NCI-H526 (cell line): ENCODE measurements around the gene ZNG1A.
"Not testable (repeated sequence)": the region's sequence is repeated elsewhere in the genome, so short reads cannot be mapped to it uniquely, and the experiment has no call there.

Experiments
- DNase-seq, 2 experiments: peaks; one replicate each; lab custom pipeline; 2025; lab: John Stamatoyannopoulos, UW

ZNG1A gene

GRCh38 chr9:178970-179383 is at the start of gene ZNG1A:
ZNG1A (minus strand) TSS chr9:179056; CDS start chr9:178969, 87 bp downstream.
- DNase-seq, result peak; percentile 75 to 84

- no peak for DNase-seq
Measured at GRCh38 chr9:227860-228259, 49.0 kb upstream of the ZNG1A start.

- DNase-seq, result peak in 1 of 2 experiments; percentile 3
Measured at GRCh38 chr9:224582-225520, 46.0 kb upstream of the ZNG1A start.

GRCh38 chr9:224026-224425 is 45.2 kb upstream of the ZNG1A start:
- no peak for DNase-seq

GRCh38 chr9:223152-223551 is 44.3 kb upstream of the ZNG1A start:
- no peak for DNase-seq

GRCh38 chr9:221989-222776 is 43.3 kb upstream of the ZNG1A start:
- no peak for DNase-seq

GRCh38 chr9:219670-220365 is 41.0 kb upstream of the ZNG1A start:
- no peak for DNase-seq

- not testable (repeated sequence) for DNase-seq
Measured at GRCh38 chr9:219036-219435, 40.2 kb upstream of the ZNG1A start.

GRCh38 chr9:217950-218349 is 39.1 kb upstream of the ZNG1A start:
- no peak for DNase-seq

GRCh38 chr9:216866-217265 is 38.0 kb upstream of the ZNG1A start:
- DNase-seq, result no peak

- no peak for DNase-seq
Measured at GRCh38 chr9:215631-216155, 36.8 kb upstream of the ZNG1A start.

GRCh38 chr9:214648-215493 is 36.0 kb upstream of the ZNG1A start, which contains the start of gene DOCK8:
DOCK8 (plus strand) TSS chr9:214865; CDS start chr9:214977, 112 bp downstream.
- DNase-seq, result peak; percentile 18 to 84

- no peak for DNase-seq
Measured at GRCh38 chr9:214351-214647, 35.4 kb upstream of the ZNG1A start.

GRCh38 chr9:213901-214300 is 35.0 kb upstream of the ZNG1A start:
- not testable (repeated sequence) for DNase-seq

GRCh38 chr9:212297-212696 is 33.4 kb upstream of the ZNG1A start:
- DNase-seq, result no peak

- no peak for DNase-seq
Measured at GRCh38 chr9:211557-211956, 32.7 kb upstream of the ZNG1A start.

- DNase-seq, result no peak
Measured at GRCh38 chr9:211036-211435, 32.2 kb upstream of the ZNG1A start.

GRCh38 chr9:209143-209758 is 30.4 kb upstream of the ZNG1A start:
- DNase-seq, result no peak

- no peak for DNase-seq
Measured at GRCh38 chr9:206481-206880, 27.6 kb upstream of the ZNG1A start.

GRCh38 chr9:199601-200000 is 20.7 kb upstream of the ZNG1A start:
- not testable (repeated sequence) for DNase-seq
